ENCODE data around the gene AP4S1. TPM values are rescaled to one million over a fixed set of nuclear protein-coding genes. Genes with fewer than 3 reads are reported as not detected.

Gene AP4S1
- total and polyA plus RNA-seq, 2 of the 8 experiments (the other 6 are each of a cell fraction or from before 2014, with no cell fraction given): 2.8 to 9.9 TPM

DNA sequence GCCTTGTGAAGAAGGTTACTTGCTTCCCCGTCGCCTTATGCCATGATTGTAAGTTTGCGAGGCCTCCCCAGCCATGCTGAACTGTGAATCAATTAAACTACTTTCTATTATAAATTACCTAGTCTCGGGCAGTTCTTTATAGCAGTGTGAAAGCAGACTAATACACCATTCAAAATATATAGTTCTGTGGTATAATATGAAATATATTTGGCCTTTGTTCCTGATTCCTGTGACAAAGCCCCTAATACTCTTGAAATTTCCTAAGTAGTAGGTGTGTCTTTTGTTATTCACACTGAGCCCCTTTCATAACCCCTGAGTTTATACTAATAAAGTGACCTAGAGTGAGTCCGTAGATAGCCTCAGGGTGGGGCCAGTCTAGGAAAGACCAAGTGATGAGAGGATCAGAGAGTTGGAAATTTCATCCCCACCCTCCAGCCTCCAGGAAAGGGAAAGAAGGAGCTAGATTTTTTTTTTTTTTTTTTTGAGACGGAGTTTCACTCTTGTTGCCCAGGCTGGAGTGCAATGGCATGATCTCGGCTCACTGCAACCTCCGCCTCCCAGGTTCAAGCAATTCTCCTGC lies 20.1 kb downstream of the AP4S1 start:
- no peak overlapping the region for H3K4me3 ChIP-seq (ENCODE audit: extremely low read depth in 1 of 4, insufficient read depth in 2 of 4, low read depth in 3 of 4, low read length in 4 of 4)
- ChIA-PET CTCF (ENCODE audit: partially characterized antibody) (no interaction called here), POLR2A (ENCODE audit: partially characterized antibody) (interaction anchor here (1.1 kb wide), 1 partner anchor 16 kb away, joined by 5 read pairs; no protein-coding TSS in a partner anchor)
- no peak overlapping the region for H3K56ac ChIP-seq (replicated peaks; ENCODE audit: insufficient read length, low read depth, low read length)
- no peak overlapping the region for H2BK5ac ChIP-seq (ENCODE audit: low read depth, low read length)
- no peak overlapping the region for H4K5ac ChIP-seq (ENCODE audit: insufficient read length, low read depth, low read length)
- no peak overlapping the region for H2AK5ac ChIP-seq (ENCODE audit: low read depth, low read length)
- no peak overlapping the region for H3K23ac ChIP-seq (ENCODE audit: insufficient read length)
- H3K79me1 ChIP-seq (ENCODE audit: low read depth, low read length): no peaks in the 10 kb centered on the region
- H3K27ac ChIP-seq (ENCODE audit: low read depth, low read length): no peak overlapping the region
- H3K4ac ChIP-seq (replicated peaks; ENCODE audit: insufficient read length, low read depth, low read length): no peak overlapping the region
- H3K9me3 ChIP-seq (ENCODE audit: insufficient read depth in 2 of 2, low read depth in 1 of 2, low read length in 1 of 2): no peaks in the 10 kb centered on the region
- 92% methylated on average over 5 of the region's 8 CpGs; no CpG with 5 or more reads in 1 of the 2 experiments for WGBS, 2 experiments (ENCODE audit: extremely low coverage in 1 of 2, insufficient coverage in 1 of 2, insufficient read length in 1 of 2, insufficient replicate concordance in 2 of 2, low coverage in 1 of 2, low lambda C conversion rate in 2 of 2, missing lambda C conversion rate in 1 of 2)
- no peaks in the 10 kb centered on the region; a peak in 1 of 7 replicates for H3K4me1 ChIP-seq (replicated peaks in 1 of 4; ENCODE audit: control insufficient read depth in 3 of 4, insufficient read depth in 4 of 4, low read length in 3 of 4)
- FAIRE-seq (no peak), DNase-seq (ENCODE audit: low read depth in 1 of 2, low spot score in 2 of 2) (no peak)
- H2BK12ac ChIP-seq (ENCODE audit: low read depth, low read length): no peak overlapping the region
- H3K79me2 ChIP-seq (ENCODE audit: control insufficient read depth in 1 of 2, insufficient read depth in 2 of 2, low read length in 2 of 2): no peaks in the 10 kb centered on the region
- no peak overlapping the region for H2BK120ac ChIP-seq (replicated peaks; ENCODE audit: low read depth, low read length)
- H3K18ac ChIP-seq (ENCODE audit: extremely low read depth, low read length): no peak overlapping the region
- H4K91ac ChIP-seq (replicated peaks; ENCODE audit: insufficient read length, low read length): no peak overlapping the region
- H3K23me2 ChIP-seq (ENCODE audit: low read depth, low read length): no peaks in the 10 kb centered on the region
- H4K20me1 ChIP-seq (replicated peaks in 1 of 2; ENCODE audit: control insufficient read depth in 1 of 2, insufficient read depth in 2 of 2, low read length in 2 of 2): no peaks in the 10 kb centered on the region
- H3K4me2 ChIP-seq (ENCODE audit: insufficient read depth in 1 of 2, low read depth in 2 of 2, low read length in 2 of 2): no peak overlapping the region
- H3K36me3 ChIP-seq (ENCODE audit: control insufficient read depth in 2 of 4, insufficient read depth in 4 of 4, low read length in 3 of 4): no peaks in the 10 kb centered on the region
- H2AFZ ChIP-seq (ENCODE audit: low read length): no peak overlapping the region
- no peak overlapping the region for H2BK20ac ChIP-seq (ENCODE audit: low read length)
- H3K9ac ChIP-seq (replicated peaks in 1 of 4; ENCODE audit: extremely low read depth in 1 of 4, low read depth in 3 of 4, low read length in 3 of 4): no peak overlapping the region
- H4K8ac ChIP-seq (ENCODE audit: extremely low read depth, insufficient read depth, low read length): no peak overlapping the region
- H3K14ac ChIP-seq (ENCODE audit: insufficient read length): no peak overlapping the region
- no peaks in the 10 kb centered on the region for H3K27me3 ChIP-seq (replicated peaks in 1 of 4; ENCODE audit: control insufficient read depth in 3 of 4, extremely low read depth in 1 of 4, insufficient read depth in 3 of 4, low read length in 3 of 4)
- H2BK15ac ChIP-seq (ENCODE audit: low read length): no peak overlapping the region
- TF ChIP-seq CEBPB (IDR thresholded peaks at IDR 0.05; ENCODE audit: low read depth, low read length): no peak
- TF ChIP-seq SIN3A (conservative IDR thresholded peaks at IDR 0.05 in 1 of 2, IDR thresholded peaks at IDR 0.05 in 1 of 2; ENCODE audit: low read depth in 1 of 2, low read length in 2 of 2): no peak
- TF ChIP-seq SAP30 (IDR thresholded peaks at IDR 0.05; ENCODE audit: insufficient read depth, insufficient replicate concordance, low read length): no peak
- TF ChIP-seq SIX5 (IDR thresholded peaks at IDR 0.05; ENCODE audit: low read depth, low read length): no peak
- TF ChIP-seq, protein P1, sequence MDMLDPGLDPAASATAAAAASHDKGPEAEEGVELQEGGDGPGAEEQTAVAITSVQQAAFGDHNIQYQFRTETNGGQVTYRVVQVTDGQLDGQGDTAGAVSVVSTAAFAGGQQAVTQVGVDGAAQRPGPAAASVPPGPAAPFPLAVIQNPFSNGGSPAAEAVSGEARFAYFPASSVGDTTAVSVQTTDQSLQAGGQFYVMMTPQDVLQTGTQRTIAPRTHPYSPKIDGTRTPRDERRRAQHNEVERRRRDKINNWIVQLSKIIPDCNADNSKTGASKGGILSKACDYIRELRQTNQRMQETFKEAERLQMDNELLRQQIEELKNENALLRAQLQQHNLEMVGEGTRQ (IDR thresholded peaks at IDR 0.05; ENCODE audit: low read length): no peak
- no peak for TF ChIP-seq GABPA (IDR thresholded peaks at IDR 0.05; ENCODE audit: borderline replicate concordance, insufficient read depth, low read length)
- no peak for TF ChIP-seq JUND (IDR thresholded peaks at IDR 0.05; ENCODE audit: low read length)
- TF ChIP-seq BACH1 (IDR thresholded peaks at IDR 0.05; ENCODE audit: low read length): no peak
- TF ChIP-seq SP4 (IDR thresholded peaks at IDR 0.05; ENCODE audit: low read length): no peak
- TF ChIP-seq NANOG (IDR thresholded peaks at IDR 0.05; ENCODE audit: insufficient read depth, low read depth, low read length, poor library complexity, severe bottlenecking): no peak
- no peak for TF ChIP-seq TBP (IDR thresholded peaks at IDR 0.05; ENCODE audit: low read depth, low read length)
- no peak for TF ChIP-seq NRF1 (IDR thresholded peaks at IDR 0.05; ENCODE audit: low read depth, low read length)
- TF ChIP-seq POU5F1 (IDR thresholded peaks at IDR 0.05; ENCODE audit: low read depth, low read length): no peak
